Dermis blood vessel endothelial cell (primary cell): ENCODE data around the gene MAP10. TPM values are rescaled to one million over a fixed set of nuclear protein-coding genes. Genes with fewer than 3 reads are reported as not detected.
"Not testable (repeated sequence)": the region's sequence is repeated elsewhere in the genome, so short reads cannot be mapped to it uniquely, and the experiment has no call there.

ENCODE experiments used
- DNase-seq: peaks from one replicate; pipeline ENCODE4 v3.0.0; 2010
- total RNA-seq: library from RNA; depleted of rRNA; stranded (reverse); fragments of >200 nt; gene quantifications from 2 replicates; pipeline ENCODE4 v1.2.3, GENCODE V29; 2014

Gene MAP10, protein sequence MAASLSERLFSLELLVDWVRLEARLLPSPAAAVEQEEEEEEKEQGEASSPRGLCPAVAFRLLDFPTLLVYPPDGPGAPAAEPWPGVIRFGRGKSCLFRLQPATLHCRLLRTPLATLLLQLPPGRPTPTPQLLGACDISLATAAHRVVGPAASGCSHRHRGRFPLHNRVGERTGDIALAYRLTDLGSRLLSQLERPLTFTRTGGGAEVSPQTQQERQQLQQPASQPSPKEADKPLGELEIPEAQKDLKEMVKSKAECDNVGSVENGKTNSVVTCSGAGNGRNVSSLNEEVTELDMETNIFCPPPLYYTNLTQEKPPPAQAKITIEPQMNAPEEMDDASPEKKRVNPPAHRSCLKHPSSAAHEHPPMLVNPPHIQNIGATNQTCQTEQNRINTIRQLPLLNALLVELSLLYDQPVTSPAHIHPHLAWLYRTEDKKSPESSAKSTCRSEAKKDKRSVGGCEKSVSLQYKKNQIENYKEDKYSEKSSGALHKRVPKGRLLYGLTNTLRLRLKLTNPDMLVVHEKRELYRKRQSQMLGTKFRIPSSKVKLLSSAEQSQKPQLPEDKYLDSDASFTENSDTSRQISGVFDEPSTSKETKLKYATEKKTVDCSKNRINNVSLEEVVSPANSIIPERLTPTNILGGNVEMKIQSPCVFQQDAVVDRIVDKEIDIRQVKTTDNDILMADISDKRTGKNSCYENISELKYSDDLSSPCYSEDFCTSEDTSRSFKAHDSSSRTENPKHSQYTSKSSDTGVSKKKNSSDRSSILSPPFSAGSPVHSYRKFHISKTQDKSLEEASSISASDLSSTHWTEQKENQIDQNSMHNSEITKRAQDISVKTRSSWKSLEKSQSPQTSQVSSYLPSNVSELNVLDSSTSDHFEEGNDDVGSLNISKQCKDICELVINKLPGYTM
- 1.2 and 1.7 TPM in 2 replicates for total RNA-seq

DNA sequence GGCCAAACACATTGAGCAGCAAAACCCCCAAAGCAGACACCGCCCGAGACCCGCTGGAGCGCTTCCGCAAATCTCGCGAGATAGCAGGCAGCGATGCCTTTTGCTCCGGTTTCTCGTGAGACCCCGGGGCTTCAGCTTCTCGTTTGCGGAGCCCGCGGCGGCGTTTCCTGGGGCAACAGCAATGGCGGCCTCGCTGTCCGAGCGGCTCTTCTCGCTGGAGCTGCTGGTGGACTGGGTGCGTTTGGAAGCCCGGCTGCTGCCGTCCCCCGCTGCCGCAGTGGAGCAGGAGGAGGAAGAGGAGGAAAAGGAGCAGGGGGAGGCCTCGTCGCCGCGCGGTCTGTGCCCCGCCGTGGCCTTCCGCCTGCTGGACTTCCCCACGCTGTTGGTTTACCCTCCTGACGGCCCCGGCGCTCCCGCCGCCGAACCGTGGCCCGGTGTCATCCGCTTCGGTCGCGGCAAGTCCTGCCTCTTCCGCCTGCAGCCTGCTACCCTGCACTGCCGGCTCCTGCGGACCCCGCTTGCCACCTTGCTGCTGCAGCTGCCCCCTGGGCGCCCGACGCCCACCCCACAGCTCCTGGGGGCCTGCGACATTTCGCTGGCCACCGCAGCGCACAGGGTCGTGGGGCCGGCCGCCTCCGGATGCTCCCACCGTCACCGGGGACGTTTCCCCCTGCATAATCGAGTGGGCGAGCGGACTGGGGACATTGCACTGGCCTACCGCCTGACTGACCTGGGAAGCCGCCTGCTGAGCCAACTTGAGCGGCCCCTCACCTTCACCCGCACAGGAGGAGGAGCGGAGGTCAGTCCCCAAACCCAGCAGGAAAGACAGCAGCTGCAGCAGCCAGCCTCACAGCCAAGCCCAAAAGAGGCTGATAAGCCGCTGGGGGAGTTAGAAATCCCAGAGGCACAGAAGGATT, at the start of gene MAP10:
Gene MAP10 (plus strand): TSS at position 148 of the 917 bp plus-strand sequence. CDS start 34 bp downstream, at position 182.
- DNase-seq, result peak; percentile 81

DNA sequence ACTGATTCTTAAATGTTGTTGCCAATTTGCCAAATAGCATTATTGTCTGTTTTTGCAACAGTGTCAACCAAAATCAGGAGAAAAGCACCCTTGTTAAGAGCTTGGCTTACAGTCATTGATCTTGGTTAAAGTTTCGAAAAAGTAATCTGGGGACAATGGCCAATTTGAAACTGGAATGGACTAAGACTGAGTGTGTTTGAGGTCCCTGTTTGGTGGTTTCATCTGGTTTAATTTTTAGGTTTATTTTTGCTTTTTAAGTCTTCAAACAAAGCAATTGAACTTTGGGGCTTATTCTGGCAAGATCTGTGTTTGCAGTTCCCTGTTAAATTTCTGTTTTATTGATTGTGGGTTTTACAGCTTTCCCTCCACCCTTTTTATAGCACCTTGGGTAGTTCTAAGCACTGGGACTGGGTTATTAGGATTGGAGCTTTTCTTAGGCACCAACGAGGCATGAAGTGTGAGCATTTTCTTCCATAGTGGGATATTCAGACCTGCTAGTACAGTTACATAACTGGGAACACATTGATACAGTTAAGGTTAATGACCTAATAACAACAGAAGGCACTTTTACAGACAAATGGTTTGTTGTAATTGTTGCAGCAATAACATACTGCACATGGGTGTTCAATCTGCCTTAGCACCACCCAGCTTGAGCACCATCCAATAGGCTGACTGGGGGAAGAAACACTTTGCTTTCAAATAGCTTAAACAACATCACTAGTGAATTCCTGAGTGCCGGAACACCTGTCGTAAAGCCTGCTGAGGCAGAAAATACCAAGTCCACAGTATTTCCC, 40.6 kb upstream of the MAP10 start:
- DNase-seq, result no peak

DNA sequence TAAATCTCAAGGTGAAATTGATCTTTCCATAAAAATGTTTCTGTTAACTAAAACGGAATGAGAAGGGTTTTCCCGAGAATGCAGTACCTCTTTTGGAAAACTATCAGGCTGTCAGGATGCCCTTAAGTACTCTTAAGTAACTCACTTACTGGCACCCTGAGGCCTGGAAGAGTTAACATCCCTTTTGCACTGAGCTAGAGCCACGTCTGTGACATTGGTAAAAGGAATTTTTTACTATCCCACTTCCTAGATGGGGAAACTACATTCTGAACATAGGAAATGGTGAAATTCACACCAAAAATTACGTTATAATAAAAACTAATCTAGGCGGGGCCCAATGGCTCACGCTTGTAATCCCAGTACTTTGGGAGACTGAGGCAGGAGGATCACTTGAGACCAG, 39.7 kb upstream of the MAP10 start:
- DNase-seq, result no peak

DNA sequence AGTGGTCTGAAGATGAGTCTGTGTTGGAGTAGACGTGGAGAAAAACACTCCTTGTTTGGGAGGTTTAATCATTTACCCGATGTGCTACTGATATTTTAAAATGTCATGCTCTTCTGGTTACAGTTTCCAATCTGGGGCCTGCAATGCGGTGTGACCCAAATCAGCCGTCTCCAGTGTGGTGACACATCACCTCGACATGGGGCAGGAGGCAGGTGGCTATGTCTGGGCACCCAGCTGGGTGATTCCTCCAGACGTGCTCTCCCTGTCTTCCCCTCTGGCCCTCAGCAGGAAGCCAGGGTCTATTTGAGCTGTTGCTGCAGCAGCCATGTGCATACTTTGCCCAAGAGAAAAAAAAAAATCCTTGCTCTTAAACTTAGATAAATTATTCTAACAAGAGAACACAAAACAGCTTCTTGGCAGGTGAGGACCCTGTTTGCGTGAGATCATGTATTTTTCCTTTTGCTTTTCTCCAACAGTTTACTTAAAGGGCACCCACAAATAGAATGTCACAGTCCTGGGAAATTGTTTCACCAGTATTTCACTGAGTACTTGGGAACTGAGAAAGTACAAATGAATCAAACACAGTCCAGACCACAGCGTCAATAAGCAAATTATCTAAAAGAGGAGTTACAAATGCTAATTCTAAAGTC, 38.9 kb upstream of the MAP10 start:
- DNase-seq, result no peak

DNA sequence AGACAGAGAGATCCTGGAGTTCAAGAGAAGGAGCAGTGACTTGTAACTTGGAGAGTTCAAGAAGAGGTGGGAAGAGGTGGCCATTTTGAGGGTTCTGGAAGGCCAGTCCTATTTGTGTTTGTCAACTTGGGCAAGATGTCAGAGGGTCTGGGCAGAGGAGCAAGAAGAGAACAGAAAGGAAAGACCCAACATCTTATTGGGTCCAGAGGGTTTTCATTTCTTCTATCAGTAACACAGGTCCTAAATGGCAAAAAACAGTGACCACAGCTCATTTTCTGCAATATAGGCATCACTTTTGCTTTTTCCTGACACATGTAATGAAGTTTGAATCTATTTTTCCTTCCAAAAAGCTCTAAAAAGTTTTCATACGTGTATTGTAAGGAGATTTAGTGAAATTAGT, 38.3 kb upstream of the MAP10 start:
- DNase-seq, result no peak

DNA sequence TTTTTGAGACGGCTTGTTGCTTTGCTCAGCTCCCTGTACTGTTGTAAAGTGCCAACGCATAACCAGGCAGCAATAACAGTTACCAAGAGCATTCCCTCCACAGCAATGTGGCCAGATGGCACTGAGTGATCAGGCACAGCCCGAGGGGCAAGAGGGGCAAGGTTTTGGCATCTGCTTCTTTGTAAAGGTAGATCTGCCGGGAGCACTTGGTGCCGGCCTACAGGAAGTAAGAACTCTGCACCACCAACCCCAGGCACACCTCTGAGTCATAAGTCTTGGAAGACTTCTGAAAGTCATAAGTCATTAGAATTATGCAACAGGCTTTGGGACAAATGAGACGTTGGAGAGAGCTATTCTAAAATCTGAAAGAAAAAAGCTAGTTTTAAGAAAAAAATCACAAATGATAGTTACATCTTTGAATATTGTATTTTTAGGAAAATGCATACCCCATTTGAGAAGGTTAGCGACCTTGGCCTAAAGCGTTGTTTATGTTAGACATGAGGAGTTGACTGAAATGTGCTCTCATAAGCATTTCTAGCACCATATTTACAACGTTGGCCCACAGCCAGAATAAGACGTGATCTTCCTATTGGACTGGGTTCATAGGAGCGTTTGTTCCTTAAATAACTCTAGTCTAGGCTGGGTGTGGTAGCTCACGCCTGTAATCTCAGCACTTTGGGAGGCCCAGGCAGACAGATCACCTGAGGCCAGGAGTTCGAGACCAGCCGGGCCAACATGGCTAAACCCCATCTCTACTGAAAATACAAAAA, 37.7 kb upstream of the MAP10 start:
- DNase-seq, result peak; percentile 24

DNA sequence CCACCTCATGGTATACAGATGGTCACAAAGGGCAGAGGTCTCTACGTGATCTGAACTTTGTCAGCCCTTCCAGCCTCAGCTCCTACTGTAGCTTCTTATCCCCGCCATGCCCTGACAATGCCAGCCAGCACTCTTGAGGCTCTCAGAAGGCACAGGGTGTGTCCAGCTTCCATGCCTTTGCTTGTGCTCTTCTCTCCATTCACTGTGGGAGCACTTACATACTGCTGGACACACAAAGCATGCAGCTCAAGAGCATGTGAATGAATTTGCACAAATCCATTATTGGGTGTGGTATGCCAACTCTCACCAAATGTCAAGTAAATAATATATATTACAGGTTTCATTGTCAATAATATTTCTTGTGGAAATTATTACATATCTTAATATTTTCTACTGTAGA, 36.4 kb upstream of the MAP10 start:
- no peak for DNase-seq

DNA sequence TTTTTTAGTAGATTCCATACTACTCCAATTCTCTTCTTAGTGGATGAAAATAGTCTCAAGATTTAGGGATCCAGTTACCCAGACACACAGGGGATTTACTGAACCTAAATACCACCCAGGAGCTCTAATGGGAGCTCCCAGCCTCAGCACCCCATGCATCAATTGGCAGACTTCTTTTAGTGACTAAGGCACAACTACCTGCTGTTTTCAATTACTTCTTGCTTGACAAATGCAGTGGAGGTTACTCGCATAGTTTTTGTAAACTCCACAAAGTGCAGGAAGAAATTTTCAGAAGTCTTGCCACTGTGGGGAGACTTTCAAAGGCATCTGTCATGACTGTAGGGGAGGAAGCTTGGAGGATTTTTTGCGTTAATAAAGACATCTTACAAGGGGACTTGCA, 35.5 kb upstream of the MAP10 start:
- no peak for DNase-seq

DNA sequence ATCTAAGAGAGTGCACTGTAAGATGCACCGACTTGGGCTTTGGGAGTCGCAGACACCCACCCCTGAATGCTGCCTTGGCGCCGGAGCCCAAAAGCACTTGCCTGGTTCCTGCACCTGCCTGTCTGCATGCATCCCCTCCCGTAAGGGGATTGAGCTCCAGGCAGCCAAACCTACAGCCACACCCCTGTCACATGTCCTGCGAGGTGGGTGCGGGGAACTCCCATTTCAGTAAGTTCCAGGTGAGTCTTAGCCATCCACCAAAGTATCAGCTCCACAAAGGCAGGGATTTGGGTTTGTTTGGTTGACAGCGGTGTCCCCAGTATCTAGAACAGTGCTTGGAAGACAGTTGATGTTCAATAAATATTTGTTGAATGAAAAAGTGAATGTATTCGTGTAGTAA, 31.5 kb upstream of the MAP10 start:
- DNase-seq, result no peak

DNA sequence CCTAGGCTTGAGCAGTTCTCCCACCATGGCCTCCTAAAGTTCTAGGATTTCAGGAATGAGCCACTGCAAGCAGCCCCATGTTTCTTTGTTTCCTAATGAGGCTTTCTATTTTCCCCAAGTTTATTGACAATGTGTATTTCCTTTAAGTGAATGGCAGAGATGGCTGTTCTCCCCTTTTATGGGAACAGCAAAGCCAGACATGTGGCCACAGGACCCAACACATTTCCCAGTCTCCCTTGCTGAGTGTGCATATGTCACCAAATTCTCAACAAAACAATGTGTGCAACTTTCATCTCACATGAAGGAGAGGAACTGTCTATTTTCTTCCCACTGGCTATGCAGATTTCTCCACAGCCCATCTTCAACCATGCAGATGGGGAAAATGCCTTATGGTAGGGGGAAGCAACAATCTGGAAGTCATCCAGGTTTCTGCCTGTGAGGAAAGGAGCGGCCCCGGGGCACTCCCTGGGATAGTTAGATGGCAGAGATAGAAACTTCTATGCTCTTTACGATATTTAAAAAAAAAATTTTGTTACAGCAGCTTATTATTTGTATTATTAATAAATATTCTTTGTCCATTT, 28.6 kb upstream of the MAP10 start:
- no peak for DNase-seq

DNA sequence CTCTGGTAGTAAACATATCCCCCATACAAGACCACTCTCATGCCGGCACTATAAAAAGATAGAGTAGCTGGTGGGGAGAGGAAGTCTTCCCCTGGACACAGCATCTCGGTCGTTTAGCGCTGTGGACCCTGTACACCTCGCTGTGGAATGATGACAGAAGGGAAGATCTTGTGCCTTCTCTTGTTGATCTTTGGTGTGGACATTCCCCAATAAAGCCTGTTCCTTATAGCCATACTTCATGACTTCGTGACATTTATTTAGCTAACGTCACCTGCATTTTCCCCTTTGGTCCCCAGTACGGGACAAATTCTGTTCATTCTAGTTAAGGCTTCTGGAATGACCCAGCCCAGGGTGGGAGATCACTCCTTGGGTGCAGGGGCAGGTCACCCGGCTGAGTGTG, 24.9 kb upstream of the MAP10 start:
- DNase-seq, result no peak

DNA sequence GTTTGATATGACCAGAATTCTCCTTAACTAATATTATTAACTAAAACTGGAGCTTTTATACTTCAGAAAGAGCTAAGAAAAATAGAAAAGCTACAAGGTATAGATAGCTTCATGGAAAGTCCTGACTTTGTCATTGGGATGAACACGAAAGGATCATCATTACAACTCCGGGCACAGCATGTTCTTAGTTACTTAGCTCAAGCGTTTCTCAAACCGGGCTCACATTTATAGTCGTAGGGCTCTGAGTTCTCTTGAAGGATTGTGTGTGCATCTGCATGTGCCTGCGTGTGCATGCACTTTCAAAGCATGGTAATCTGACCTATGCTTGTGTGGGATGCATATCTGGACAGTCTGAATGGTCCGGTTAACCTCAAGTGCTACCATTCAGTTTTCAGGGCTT, 20.4 kb upstream of the MAP10 start:
- no peak for DNase-seq

DNA sequence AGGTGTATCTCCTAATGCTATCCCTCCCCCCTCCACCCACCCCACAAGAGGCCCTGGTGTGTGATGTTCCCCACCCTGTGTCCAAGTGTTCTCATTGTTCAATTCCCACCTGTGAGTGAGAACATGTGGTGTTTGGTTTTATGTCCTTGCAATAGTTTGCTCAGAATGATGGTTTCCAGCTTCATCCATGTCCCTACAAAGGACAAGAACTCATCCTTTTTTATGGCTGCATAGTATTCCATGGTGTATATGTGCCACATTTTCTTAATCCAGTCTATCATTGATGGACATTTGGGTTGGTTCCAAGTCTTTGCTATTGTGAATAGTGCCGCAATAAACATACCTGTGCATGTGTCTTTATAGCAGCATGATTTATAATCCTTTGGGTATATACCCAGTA, 19.6 kb upstream of the MAP10 start:
- DNase-seq, result not testable (repeated sequence)

DNA sequence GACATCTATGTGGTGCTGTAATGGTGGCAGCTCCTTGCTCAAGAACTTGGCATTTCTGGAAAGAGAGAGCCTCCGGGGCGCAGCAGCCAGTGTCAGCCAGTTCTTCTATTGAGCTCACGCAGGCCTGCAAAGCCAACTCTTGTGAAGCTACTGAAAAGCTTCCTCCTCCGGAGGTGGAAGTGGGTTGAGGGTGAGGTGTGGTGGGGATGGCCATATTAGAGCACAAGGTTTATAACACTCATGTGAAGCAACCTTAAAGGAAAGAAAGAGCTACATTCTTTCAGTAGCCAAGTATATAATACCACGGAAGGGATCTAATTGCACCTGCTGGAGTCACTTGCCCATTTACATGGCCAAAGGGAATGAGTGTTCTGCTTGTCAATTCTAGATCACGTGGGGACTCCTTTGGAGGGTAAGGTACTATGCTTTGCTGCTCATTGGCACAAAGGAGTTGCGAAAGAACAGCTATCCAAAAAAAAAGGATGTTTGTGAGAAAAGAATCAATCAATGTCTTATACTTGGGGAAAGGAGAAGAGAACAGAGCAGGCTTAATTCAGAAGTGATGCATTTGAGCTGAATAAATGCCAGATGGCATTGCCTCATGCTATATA, 18.3 kb upstream of the MAP10 start:
- DNase-seq, result no peak

DNA sequence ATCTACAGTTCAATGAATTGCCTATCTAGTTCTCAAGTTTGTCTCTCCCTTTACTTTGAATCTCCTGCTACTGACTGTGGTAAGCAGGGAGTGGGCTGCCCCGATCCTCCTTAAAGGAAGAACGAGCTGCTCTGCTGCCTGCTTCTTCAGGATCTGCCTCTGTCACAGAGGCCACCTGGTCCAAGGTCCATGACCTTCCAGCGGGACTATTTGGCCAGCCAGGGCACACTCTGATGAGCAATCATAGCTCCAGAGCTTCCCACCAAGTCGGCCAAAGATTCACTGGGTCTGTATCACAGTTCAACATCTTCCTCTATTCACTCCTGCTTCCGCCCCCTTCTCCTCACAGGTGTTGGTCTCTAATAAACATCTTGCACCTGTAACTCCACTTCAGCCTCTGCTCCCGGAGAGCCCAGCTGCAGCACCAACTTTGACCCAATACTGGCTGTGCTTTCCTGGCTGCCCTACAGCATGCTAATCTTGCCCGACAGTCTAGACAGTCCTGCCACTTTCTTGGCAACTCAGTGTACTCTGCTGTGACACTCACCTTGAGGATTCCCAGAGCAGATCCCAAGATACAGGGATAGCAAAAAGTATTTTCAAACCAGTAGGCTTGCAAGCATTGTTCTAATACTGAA, 16.9 kb upstream of the MAP10 start:
- no peak for DNase-seq

DNA sequence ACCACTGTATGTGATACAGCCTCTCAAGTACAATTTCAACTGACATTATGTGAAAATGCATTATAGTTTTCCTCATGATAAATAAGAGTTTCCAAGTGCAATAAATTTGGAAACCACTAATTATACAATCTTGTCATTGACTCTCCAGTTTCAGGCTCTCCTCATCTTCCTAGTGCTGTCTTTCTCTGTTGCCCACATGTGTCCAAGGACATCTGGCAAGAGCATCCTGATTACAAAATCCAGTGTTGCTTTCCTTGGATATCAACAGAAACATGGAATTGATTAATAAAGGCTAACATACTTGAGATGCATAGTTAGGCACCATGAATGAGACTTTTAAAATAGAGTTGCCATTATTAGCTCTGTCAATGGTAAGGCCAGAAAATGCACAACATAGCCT, 15.6 kb upstream of the MAP10 start:
- DNase-seq, result no peak

DNA sequence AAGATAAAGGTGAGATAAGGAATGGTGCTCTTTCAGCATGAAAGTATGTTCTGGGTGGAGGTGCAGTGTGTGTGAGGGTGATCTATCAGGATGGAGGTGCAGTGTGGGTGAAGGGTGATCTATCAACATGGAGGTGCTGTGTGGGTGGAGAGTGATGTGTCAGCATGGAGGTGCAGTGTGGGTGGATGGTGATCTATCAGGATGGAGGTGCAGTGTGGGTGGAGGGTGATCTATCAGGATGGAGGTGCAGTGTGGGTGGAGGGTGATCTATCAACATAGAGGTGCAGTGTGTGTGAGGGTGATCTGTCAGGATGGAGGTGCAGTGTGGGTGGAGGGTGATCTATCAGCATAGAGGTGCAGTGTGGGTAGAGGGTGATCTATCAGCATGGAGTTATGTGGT, 12.3 kb upstream of the MAP10 start:
- DNase-seq, result no peak

DNA sequence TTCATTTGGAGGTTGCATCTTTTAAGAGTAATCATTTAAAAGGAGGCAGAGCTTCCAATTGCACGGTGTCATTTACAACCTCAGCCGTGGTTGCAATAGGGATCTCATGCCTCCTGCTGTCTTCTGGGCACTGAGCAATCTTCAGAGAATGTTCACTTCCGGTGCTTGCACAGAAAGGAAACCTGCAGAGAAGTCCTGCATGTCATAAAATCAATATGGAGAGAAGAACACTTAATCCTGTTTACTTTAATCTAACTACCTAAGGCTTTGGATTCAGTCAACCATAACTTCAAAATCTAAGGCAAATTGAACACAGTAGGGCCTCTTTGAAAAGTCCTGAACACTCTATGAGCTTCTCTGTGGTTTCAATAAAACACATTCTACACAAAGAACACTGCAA, 11.3 kb upstream of the MAP10 start:
- peak; percentile 50 for DNase-seq

DNA sequence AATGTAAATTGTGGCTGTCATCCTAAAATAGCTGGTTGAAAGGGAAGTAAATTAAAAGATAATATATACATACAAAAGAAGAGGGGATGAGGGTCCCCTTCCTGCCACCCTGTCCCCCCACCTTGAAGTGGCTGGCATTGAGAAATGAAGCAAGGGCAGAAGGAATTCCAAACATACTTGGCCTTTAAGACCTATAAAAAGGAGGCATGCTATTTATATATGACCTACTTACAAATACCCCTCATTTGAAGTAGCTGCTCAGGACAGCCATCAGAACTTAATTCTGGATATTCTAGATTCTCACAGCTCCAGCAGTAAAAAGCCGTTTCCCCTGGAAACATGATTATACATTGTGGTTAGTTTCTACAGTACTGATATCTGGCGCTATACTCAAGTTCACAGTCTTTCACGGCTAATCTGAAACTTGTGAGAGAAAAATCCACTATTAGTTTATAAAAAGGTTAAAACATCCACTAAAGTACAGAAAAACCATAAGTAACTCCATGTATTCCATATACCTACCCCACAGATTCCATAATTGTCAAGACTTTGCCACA, 9.6 kb upstream of the MAP10 start:
- no peak for DNase-seq
